ENCODE results near the gene KIFC3.
"Not testable (repeated sequence)": the region's sequence is repeated elsewhere in the genome, so short reads cannot be mapped to it uniquely, and the experiment has no call there.

KIFC3 gene

DNA sequence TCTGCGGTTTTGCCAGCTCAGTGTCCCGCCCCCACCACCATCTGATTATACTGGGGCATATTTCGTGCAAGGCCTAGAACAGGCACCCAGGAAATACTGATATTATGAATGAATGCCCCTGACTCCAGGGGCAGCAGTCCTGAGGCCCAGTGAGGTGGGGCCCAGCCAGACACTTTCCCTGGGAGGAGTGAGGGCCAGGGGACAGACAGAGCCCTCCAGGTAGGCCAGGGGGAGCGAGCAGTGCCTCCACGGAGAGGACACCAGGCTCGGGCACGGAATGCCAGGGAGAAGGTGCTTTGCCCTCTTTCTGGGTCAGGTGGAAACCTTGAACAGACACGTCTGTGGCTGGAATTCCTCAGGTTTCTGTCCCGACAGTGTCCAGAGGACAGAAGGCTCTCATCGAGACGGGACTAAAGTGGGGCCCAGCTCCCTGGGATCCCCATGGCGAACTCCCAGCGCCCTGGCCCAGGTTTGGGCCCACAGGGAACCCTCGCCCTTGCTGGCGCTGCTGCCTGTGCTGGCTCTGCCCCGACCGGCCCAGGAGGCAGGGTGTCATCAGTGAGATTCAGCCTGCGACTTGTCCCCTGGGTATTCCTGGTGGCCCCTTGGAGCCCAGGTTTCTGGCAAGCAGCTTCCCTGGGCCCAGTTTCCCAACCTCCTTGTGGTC is 62.4 kb downstream of the KIFC3 start:
- no peak for DNase-seq (ENCODE audit: low spot score)

DNA sequence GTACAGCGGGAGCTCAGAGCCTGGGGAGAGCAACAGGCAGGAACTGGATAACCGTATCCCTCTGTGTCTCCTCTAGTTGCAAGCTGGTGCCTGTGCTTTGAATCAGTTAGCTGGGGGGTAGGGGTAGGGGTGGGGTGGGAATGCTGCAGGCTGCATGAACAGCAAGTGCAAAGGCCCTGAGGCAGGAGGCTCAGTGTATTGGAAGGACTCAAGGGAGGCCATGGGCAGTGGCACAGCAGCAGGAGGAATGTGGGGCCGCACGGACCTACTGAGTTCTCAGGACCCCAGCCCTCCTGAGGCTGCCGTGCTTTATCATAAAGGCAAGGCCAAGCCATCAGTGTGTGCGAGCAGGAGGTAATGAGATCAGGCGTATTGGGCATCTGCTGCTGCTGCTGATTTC is 63.4 kb downstream of the KIFC3 start:
- no peak for DNase-seq (ENCODE audit: low spot score)

DNA sequence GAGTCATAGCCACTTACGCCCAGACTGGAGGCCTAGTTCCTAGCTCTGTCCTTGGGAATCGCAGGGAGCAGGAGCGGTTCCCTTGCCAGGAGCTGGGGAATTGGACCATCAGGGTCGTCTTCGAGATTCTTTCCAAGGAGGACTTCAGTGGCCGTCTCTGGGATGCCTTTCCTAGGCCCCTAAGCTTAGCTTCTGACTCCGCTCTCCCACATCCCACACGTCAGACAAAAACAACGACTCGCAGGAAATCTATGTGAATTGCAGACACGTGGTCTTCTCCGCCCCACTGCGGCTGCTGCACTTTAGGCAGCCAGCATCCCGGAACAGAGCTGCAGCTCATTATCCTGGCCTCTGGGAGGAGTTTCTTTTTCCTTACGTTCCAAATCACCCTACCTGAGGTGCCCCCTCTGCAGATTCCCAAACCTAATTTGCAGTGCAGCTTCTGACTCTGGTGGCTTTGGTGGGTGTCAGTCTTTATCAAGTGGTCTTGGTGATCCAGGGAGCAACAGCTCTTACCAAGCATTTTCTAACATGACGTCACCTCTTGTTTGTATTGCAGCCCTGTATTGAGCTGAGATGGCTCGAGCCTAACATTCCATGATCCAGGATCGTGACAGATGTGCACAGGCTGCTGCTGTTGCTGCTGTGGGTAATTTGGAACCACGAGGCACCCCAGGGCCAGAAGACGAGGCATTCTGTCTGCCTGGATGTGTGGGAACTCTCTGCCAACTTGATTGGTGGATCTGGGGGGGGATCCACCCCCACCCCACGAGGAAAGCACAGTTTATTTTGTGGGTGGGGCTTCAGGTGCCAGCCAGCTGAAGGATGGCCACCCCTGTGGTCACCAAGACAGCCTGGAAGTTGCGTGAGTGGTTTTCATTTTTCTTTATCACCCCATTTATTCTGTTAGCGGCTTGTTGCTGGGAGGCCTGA is 65.6 kb downstream of the KIFC3 start:
- DNase-seq (ENCODE audit: low spot score) = peak; percentile 75

DNA sequence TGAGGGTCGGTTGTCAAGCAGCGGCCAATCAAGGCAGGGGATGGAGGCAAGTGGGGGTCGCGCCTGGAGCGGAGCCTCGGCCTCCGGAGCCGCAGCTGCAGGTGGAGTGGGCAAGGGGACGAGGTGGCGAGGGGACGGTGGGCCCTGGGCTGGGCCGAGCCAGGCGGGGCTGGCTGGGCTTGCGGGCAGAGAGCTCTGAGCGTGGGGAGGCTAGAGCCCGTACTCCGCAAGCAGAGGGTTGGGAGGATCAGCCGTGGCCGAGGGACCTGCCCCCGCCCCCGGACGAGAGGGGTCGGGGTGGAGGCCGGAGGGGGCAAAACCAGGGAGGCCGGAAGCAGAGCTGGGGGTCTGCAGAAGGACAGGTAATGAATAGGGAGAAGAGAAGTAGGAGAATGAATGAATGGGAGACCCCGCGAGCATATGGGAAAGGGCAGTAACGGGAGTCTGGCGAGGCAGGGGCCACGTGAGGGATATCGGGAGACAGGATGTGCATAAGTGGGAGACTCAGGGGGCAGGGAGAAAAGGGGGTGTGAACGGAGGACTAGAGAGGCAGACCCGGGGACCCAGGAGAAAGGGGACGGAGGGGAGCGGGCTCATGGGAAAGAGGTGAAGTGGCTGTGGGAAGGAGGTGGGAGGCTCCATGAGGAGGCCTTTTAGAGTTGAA is 66.4 kb downstream of the KIFC3 start, which contains the start of gene KATNB1:
TSS of gene KATNB1 (plus strand) at position 16 of the 664 bp plus-strand sequence. CDS start 1,474 bp downstream, outside the sequence.
- no peak for DNase-seq (ENCODE audit: low spot score)

DNA sequence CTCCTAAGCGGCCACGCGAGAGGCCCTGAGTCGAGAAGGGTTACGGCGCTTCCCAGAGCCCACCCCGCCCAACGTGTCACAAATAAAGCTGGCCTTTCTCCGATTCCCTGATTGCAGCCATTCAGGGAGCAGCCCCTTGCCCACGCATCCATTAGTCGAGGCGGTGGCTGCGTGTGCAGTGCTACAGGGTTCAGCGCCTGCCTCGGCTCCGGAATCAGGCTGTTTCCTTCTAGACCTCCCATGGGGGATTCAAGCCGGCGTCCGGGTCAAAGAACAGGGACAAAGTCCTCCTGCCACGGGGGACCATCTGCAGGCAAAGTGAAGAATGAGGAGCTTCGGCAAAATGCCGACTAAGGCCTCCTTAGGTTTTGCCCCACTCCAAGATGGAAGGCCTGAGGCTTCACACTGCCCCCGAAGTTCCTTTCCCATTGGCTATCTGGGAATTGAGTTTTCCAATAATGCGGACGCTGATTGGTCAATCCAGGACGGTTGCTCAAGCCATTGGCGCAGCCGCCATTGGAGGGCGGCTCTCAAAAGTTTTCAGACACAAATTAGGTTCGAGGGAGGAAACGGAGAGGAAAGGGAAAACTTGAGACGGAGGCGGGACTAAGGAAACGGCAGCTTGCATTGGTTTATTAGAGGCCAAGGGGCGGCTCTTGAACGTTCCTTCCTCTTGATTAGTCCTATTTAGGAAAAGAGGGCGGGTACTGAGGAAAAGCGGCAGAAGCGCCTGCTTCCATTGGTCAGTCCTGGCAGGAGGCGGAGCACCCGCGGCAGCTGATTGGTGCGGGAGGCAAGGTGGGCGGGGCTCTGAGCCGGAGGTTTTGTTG is 67.2 kb downstream of the KIFC3 start:
- peak; percentile 100 for DNase-seq (ENCODE audit: low spot score)

DNA sequence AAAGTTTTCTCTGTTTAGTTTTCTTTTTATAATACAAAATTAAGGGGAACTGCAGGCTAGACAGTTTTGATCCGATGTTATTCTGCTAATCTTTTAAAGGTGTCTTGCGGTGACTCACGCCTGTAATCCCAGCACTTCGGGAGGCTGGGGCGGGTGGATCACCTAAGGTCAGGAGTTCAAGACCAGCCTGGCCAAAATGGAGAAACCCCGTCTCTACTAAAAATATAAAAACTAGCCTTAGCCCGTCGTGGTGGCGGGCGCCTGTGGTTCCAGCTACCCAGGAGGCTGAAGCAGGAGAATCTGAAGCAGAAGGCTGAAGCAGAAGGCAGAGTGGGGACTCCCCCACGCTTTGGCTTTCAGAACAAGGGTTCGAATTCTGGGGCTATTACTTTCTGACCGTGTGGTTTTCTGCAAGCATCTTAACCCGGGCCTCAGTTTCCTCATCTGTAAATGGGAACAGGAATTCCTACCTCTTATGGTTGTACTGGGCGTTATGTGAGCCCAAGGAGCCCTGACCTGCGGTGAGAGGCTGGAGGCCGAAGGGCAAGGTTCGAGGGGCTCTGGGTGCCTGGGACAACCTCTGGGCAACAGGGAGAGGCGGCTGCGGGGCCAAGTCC is 67.9 kb downstream of the KIFC3 start:
- no peak for DNase-seq (ENCODE audit: low spot score)

DNA sequence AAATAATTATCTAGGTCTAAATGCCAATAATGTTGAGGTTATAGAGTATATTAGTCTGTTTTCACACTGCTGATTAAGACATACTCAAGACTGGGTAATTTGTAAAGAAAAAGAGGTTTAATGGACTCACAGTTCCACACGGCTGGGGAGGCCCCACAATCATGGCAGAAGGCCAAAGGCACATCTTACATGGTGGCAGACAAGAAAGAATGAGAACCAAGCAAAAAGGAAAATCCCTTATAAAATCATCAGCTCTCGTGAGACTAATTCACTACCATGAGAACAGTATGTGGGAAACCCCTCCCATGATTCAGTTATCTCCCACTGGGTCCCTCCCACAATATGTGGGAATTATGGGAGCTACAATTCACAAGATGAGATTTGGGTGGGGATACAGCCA is 69.6 kb downstream of the KIFC3 start:
- no peak for DNase-seq (ENCODE audit: low spot score)

DNA sequence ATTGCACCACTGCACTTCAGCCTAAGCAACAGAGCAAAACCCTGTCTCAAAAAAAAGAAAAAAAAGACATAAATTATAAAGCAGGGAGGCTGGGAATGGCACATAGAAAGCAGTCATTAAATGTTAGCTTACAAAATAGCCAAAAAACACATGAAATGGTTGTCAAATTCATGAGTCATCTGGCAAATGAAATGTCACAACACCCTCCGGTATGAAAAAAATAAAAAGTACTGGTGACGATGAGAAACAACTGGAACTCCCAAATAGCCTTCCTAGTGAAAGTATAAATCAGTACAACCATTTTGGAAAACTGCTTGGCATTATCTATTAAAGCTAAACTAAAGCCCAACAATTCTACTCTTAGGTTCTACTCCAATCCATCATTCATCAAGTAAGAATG is 70.3 kb downstream of the KIFC3 start:
- DNase-seq (ENCODE audit: low spot score) = no peak

DNA sequence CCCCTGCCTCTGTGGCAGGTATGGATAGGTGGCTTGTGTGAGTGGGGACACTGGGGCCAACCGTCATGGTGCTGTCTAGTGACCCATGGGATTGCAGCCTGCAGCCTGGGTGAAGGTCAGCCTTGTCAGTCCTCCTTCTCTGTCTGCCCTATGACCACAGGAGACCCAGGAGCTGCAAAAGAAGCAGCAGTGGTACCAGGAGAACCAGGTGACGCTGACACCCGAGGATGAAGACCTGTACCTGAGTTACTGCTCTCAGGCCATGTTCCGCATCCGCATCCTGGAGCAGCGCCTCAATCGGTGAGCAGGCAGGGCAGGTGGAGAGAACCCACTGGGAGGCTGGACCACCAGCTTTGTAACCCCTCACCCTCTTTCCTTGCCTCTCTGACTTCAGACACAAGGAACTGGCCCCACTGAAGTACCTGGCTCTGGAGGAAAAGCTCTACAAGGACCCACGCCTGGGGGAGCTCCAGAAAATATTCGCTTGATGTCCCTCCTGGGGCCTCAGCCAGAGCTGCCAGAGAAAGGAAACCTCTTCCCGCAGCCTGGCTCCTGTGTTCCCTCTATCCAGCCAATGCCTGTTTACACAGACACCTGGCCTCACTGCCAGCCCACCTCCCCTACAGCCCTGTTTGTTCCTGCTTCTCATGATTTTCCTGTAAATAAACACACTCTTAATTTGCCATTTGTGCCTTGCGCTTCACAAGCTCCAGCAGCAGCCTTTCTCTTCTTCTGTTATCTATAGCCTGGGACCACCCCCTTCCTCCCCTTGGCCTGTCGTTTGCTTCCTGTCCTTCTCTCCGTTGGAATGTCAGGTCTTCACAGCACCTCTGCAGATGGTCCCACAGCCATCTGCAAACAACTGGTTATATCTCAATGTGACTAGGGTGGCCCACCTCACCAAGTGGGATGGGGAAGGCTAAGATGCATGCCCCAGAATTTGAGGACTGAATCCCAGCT is 71.2 kb downstream of the KIFC3 start:
- DNase-seq (ENCODE audit: low spot score) = no peak

DNA sequence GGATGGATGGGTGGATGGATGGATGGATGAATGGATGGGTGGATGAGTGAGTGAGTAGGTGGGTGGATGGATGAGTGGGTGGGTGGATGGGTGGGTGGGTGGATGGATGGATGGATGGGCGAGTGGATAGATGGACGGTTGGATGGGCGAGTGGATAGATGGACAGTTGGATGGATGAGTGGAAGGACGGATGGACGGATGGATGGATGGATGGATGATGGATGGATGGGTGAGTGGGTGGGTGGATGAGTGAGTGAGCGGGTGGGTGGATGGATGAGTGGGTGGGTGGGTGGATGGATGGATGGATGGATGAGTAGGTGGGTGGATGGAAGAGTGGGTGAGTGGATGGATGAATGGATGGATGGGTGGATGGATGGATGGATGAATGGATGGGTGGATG is 72.4 kb downstream of the KIFC3 start:
- not testable (repeated sequence) for DNase-seq (ENCODE audit: low spot score)

DNA sequence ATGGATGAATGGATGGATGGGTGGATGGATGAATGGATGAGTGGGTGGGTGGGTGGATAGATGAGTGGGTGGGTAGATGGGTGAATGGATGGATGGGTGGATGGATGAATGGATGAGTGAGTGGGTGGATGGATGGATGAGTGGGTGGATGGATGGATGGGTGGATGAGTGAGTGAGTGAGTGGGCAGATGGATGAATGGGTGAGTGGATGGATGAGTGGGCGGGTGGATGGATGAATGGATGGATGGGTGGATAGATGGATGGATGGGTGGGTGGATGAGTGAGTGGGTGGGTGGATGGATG is 73.2 kb downstream of the KIFC3 start:
- DNase-seq (ENCODE audit: low spot score) = no peak

DNA sequence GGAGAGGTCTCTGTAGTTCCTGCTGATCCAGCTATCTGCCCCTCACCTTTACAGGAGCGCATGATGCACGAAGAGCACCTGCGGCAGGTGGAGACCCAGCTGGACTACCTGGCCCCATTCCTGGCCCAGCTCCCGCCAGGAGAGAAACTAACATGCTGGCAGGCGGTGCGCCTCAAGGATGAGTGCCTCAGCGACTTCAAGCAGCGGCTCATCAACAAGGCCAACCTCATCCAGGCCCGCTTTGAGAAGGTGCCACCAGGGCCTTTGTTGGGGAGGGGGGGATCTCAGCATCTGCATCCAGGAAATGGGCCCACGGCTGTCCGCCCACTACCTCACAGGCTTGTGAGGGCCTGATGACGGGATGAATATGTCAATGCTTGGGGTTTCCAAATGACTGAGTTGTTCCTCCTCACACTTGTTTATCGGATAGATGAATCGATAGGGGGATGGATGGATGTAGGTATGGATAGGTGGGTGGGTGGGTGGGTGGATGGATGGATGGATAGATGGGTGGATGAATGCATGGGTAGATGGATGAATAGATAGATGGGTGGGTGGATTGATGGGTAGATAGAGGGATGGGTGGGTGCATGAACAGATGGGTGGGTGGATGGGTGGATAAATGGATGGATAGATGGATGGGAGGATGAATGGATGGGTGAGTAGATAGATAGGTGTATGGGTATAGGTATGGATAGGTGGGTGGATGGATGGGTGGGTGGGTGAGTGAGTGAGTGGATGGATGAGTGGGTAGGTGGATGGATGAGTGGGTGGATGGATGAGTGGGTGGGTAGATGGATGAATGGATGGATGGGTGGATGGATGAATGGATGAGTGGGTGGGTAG is 73.7 kb downstream of the KIFC3 start:
- DNase-seq (ENCODE audit: low spot score) = no peak

DNA sequence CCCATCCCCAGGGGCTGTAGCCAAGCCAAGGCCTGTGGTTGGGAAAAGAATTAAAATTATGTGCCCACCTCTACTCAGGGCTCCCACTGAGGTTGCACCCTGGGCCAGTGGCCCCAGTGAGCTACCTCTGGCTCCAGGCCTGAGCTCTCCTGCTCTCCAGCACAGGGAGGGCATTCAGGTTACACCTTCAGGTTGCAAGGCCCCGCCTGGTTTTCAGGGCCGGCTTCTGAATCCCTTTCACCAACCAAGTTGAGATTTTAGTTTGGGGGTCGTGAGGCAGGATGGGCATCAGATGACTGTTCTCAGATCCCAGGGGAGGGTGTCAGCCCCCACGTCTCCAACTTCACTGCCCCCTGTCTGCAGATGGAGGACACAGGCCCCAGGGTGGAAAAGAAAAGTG is 74.7 kb downstream of the KIFC3 start:
- no peak for DNase-seq (ENCODE audit: low spot score)

DNA sequence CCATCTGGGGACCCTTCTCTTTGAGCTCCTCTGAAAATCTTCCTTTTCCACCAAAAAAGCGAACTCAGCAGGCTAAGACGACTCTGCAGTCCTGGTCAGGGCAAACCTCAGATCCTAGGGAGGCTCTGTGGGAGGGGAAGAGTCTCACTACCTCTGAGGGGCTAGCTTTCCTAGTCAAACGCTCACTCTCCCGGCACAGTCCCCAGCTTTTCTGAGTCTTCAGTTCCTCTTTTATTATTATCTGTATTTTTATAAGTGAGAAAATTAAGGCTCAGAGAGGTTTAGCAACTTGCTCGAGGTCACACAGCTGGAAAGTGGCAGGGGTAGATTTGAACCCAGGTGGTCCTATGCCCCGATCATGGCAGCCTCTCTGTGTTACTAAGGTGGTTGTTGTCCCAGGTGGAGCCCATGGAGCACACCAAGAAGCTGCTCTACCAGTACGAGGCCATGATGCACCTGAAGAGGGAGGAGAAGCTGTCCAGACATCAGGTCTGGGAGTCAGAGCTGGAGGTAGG is 75.8 kb downstream of the KIFC3 start:
- DNase-seq (ENCODE audit: low spot score) = no peak

DNA sequence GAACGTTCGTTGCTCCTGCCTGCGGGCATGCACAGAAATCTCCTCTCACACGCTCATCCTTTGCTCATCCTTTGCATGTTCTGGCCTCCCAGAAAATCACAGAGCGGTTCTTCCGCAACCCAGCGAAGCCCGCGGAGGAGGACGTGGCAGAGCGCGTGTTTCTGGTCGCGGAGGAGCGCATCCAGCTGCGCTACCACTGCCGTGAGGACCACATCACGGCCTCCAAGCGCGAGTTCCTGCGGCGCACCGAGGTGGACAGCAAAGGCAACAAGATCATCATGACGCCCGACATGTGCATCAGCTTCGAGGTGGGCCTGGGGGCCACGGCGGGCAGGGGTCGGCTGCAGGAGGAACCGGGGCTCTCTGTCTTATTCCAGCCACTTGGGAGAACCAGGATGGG is 76.3 kb downstream of the KIFC3 start:
- no peak for DNase-seq (ENCODE audit: low spot score)

DNA sequence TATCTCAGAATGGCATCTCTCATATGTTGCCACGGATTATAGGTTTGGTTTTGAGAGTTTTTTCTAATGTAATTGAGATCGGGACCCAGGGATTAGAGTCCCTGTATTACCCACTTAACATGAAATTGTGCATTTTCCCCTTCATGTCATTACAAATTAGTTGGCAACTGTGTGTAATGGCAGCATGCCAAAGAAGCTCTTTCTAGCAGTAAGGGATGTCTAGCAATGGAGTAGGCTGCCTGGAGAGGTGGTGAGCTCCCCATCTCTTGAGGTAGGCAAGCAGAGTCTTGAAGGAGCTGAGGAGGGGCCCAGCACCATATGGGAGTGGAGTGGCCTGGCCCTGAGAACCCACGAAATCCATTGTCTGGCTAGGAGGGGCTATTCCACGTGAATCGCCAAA is 76.7 kb downstream of the KIFC3 start:
- DNase-seq (ENCODE audit: low spot score) = no peak

DNA sequence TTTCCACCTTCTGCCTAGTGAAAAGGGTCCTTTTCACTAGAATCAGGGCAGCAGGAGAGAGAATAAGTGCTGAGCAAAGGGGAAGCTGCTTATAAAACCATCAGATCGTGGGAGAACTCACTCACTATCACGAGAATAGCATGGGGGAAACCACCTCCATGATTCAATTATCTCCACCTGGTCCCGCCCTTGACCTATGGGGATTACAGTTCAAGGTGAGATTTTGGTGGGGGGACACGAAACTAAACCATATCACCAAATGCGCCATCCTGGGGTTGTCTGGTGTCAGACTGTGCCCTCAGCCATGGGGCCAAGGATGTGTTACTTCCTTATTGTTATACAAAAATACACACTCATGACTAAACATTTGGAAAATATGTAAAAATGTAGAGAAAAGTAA is 77.1 kb downstream of the KIFC3 start:
- DNase-seq (ENCODE audit: low spot score) = no peak

DNA sequence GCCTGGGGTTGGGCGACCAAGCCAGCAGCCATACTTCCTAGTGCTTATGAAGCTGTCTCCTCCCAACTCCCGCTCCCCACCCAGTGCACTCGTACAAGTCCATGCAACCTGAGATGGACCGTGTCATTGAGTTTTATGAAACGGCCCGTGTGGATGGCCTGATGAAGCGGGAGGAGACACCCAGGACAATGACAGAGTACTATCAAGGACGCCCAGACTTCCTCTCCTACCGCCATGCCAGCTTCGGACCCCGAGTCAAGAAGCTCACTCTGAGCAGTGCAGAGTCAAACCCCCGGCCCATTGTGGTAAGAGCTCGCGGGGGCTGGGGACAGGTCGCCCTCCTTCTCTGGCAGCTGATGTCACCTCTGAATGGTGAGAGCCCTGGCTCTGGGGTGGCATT is 77.8 kb downstream of the KIFC3 start:
- DNase-seq (ENCODE audit: low spot score) = no peak

DNA sequence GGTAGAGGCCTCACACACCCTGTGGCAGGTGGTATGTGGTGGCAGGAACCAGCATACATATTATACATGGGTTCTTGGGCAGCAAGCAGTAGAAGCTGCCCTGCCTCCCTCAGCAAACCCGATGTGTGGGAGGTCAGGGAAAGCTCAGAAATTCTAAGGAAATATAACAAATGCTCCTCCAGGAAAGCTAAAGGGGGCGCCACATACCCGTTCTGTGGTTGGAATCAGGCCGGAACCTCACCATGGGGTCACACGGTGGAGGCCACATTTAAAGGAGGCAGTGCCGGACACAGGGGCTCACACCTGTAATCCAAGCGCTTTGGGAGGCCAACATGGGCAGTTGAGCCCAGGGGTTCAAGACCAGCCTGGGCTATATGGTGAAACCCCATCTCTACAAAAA is 79.1 kb downstream of the KIFC3 start:
- DNase-seq (ENCODE audit: low spot score) = no peak

All from Ammon's horn (tissue), 1 donor.